Hepatocyte (in vitro differentiated cells): ENCODE data around the gene CST7.

Experiments used
- CTCF ChIP-seq: fragments of 200-600 bp; sonication (generic); IDR thresholded peaks from 2 replicates; pipeline ENCODE4 v1.5.1; 2016; ENCODE audit warnings: antibody characterized with exemption, mild to moderate bottlenecking; ENCODE audit not compliant: poor library complexity
- EZH2 ChIP-seq: fragments of 200-600 bp; sonication (generic); IDR thresholded peaks from 2 replicates; pipeline ENCODE4 v1.6.1; 2016; ENCODE audit warnings: antibody characterized with exemption, mild to moderate bottlenecking, borderline replicate concordance
- EZH2phosphoT487 ChIP-seq: fragments of 200-600 bp; sonication (generic); IDR thresholded peaks from one replicate; pipeline ENCODE4 v1.6.1; 2018; ENCODE audit warnings: antibody characterized with exemption, mild to moderate bottlenecking, low read depth, moderate library complexity; ENCODE audit not compliant: unreplicated experiment, severe bottlenecking

- TF ChIP-seq CTCF (no peak), EZH2phosphoT487 (no peak), EZH2 (no peak)
Observed at GRCh38 chr20:25005661-25006060, 56.6 kb downstream of the CST7 start.
